ENCODE results near the gene UXT. TPM values are rescaled to one million over a fixed set of nuclear protein-coding genes. Genes with fewer than 3 reads are reported as not detected.
"Not testable (repeated sequence)": the region's sequence is repeated elsewhere in the genome, so short reads cannot be mapped to it uniquely, and the experiment has no call there.

The UXT gene
- total RNA-seq, 2 donors from 2014 or later = 75.5 to 173 TPM

DNA sequence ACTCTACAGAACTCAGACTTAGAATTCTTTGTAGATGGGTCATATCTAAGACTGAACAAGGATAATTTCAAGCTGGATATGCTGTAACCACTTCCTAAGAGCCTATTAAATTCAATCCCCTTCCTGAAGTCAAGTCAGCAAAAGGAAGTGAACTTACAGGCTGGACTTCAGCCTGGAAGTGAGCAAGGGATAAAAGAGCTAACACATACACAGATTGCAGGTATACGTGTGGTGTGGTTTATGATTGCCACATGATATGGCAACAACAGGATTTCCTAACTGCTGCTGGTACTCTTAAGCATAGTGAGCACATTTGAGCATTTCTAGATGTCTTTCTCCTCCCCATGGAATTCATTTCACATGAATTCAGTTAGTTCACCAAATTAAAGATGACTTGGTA, 38.2 kb upstream of the UXT start:
- no peaks in the 10 kb centered on the region for H3K27me3 ChIP-seq (replicated peaks; ENCODE audit: insufficient read depth)
- H3K36me3 ChIP-seq = no peaks in the 10 kb centered on the region
- no peaks in the 10 kb centered on the region for H3K9me3 ChIP-seq
- DNase-seq (ENCODE audit: low spot score) = no peak
- H3K27ac ChIP-seq = no peak overlapping the region
- H3K4me3 ChIP-seq = no peak overlapping the region
- WGBS = 60% methylated on average over 1 of the region's 1 CpG
- TF ChIP-seq POLR2A (IDR thresholded peaks at IDR 0.05) = no peak
- no peak for TF ChIP-seq POLR2AphosphoS5 (IDR thresholded peaks at IDR 0.05)
- no peak for TF ChIP-seq CTCF (IDR thresholded peaks at IDR 0.05)
- intact Hi-C loops (cut with DNase I) = no loop called here
- H3K4me1 ChIP-seq (replicated peaks) = no peaks in the 10 kb centered on the region

DNA sequence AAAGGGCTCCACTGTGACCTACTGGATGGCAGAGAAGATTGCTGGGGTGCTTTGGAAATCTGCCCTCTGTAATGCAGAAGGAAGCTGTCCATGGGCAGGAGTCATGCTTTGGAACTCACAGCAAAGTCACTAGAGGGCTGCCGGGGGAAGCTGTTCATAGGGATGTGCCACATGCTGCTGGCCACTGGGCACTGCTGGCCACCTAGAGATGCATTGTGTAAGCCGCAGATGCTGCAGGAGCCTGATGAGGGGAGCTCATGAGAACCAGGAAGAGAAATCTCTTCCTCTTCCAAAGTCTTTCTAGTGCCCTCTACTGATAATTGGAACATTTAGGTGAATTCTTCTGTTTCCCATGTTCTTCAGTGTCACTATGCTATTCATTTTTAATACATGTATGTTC, 31.2 kb upstream of the UXT start:
- Histone ChIP-seq H3K9me3 (no peaks in the 10 kb centered on the region), H3K27me3 (replicated peaks; ENCODE audit: insufficient read depth) (no peaks in the 10 kb centered on the region), H3K4me3 (no peak overlapping the region), H3K36me3 (no peaks in the 10 kb centered on the region), H3K4me1 (replicated peaks) (no peaks in the 10 kb centered on the region), H3K27ac (no peak overlapping the region)
- intact Hi-C loops (cut with DNase I) = no loop called here
- DNase-seq (ENCODE audit: low spot score) = no peak
- no peak for TF ChIP-seq POLR2AphosphoS5 (IDR thresholded peaks at IDR 0.05)
- no peak for TF ChIP-seq CTCF (IDR thresholded peaks at IDR 0.05)
- no peak for TF ChIP-seq POLR2A (IDR thresholded peaks at IDR 0.05)
- 89% methylated on average over 2 of the region's 2 CpGs for WGBS

DNA sequence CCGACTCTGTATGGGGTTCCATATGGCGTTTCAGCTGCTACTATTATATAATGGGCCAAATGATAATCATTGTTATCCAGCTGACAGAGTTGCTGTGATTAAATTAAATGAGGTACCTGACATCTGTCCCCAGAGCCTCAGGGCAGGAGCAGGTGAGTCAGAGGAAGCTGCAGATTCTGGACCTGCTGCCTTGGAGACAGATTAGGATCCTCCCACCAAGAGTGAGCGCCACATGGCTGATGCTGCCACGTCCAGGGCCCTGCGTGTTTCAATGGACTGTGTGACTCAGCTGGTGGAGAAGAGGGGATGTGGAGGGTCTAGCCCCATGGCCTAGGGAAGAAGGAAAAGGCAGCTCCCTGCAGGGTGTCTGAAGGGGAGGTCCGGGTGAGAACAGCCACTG, 28.3 kb upstream of the UXT start:
- no peak overlapping the region for H3K4me3 ChIP-seq
- TF ChIP-seq POLR2A (IDR thresholded peaks at IDR 0.05) = no peak
- no peak for TF ChIP-seq POLR2AphosphoS5 (IDR thresholded peaks at IDR 0.05)
- TF ChIP-seq CTCF (IDR thresholded peaks at IDR 0.05) = no peak
- DNase-seq (ENCODE audit: low spot score) = no peak
- no peak overlapping the region for H3K27ac ChIP-seq
- H3K4me1 ChIP-seq (replicated peaks) = no peaks in the 10 kb centered on the region
- intact Hi-C loops (cut with DNase I) = no loop called here
- H3K36me3 ChIP-seq = no peaks in the 10 kb centered on the region
- WGBS = 49% methylated on average over 6 of the region's 6 CpGs
- no peaks in the 10 kb centered on the region for H3K27me3 ChIP-seq (replicated peaks; ENCODE audit: insufficient read depth)
- no peaks in the 10 kb centered on the region for H3K9me3 ChIP-seq

DNA sequence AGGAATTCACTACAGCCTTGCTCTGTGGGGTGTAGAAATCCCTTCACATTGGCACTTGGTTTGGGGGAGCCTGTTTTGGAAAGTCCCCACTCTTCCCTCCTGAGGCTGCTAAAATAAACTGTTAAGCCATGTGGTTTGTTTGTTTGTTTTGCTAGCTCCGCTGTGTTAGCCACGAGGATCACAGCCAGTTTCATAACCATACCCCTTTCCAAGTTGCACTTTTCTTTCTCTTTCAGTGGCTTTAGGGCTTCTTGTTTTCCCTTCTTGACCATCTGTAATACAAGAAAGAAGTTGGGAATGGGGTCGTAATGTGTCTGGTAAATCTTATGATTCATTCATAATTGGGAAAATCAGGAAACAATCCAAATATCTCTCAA, 24.8 kb upstream of the UXT start:
- WGBS = 41% methylated on average over 3 of the region's 3 CpGs
- intact Hi-C loops (cut with DNase I) = no loop called here
- Histone ChIP-seq H3K27ac (no peak overlapping the region), H3K4me3 (no peak overlapping the region), H3K36me3 (no peaks in the 10 kb centered on the region), H3K4me1 (replicated peaks) (no peaks in the 10 kb centered on the region), H3K27me3 (replicated peaks; ENCODE audit: insufficient read depth) (no peaks in the 10 kb centered on the region), H3K9me3 (no peaks in the 10 kb centered on the region)
- TF ChIP-seq POLR2A (IDR thresholded peaks at IDR 0.05) (no peak), POLR2AphosphoS5 (IDR thresholded peaks at IDR 0.05) (no peak), CTCF (IDR thresholded peaks at IDR 0.05) (no peak)
- no peak for DNase-seq (ENCODE audit: low spot score)

DNA sequence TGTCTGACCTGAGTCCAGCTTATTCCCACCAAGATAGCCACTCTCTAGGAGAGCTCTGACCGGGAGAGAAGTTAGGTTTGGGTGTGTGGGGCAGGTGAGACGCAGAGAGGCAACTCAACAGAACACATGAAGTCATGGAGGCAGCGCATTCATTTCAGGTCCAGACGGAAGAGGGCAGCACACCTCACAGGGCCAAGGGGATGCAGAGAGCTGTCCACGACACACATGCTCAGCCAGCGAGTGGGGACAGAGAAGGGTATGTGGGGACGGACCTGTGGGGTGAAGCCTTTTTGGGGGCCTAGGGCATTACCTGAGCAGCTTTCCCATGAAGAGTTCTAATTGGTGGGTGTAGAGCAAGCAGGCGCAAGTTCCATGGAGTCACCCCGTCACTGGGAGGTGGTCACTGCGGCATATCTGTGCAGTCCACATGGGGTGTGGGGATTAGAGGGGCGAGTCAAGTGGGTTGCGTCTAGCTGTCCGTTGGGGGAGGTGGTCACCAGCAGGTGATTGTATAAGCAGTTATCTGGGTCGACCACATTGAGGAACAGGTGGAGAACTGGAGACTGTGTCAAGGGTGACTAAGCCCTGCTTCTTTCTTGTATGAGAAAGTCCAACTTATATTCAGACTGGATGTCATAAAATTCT, 24.3 kb upstream of the UXT start:
- H3K9me3 ChIP-seq = no peaks in the 10 kb centered on the region
- intact Hi-C loops (cut with DNase I) = no loop called here
- H3K27me3 ChIP-seq (replicated peaks; ENCODE audit: insufficient read depth) = no peaks in the 10 kb centered on the region
- H3K36me3 ChIP-seq = no peaks in the 10 kb centered on the region
- H3K27ac ChIP-seq = no peak overlapping the region
- 87% methylated on average over 11 of the region's 14 CpGs for WGBS
- H3K4me3 ChIP-seq = no peak overlapping the region
- H3K4me1 ChIP-seq (replicated peaks) = no peaks in the 10 kb centered on the region
- TF ChIP-seq POLR2AphosphoS5 (IDR thresholded peaks at IDR 0.05) = no peak
- TF ChIP-seq POLR2A (IDR thresholded peaks at IDR 0.05) = no peak
- no peak for DNase-seq (ENCODE audit: low spot score)

GRCh38 chrX:47675959-47676859, 17.2 kb upstream of the UXT start:
- H3K27ac ChIP-seq; intact Hi-C loops (cut with DNase I); H3K36me3 ChIP-seq; H3K9me3 ChIP-seq; H3K4me1 ChIP-seq (replicated peaks); H3K4me3 ChIP-seq; DNase-seq (ENCODE audit: low spot score); H3K27me3 ChIP-seq (replicated peaks; ENCODE audit: insufficient read depth): not testable (repeated sequence)
- 61% methylated on average over 7 of the region's 7 CpGs for WGBS
